ENCODE data around the gene E2F4. TPM values are rescaled to one million over a fixed set of nuclear protein-coding genes. Genes with fewer than 3 reads are reported as not detected.

E2F4 gene
- total and polyA plus RNA-seq, 10 of the 15 experiments (the other 5 are each of a cell fraction or from before 2014, with no cell fraction given): 11.7 to 132 (median 95.9) TPM

- peak overlapping the region; percentile 45 for H2AFZ ChIP-seq (ENCODE audit: control insufficient read depth, low read depth, low read length)
- in situ Hi-C loops (cut with MboI) (no loop called here), intact Hi-C loops (cut with micrococcal nuclease; ENCODE audit: unreplicated experiment) (no loop called here)
- H3K79me2 ChIP-seq (ENCODE audit: control insufficient read depth, insufficient read depth, low read length): peaks cover 23% of the 10 kb centered on the region
- H3K4me2 ChIP-seq (ENCODE audit: control insufficient read depth, insufficient read depth): peak overlapping the region; percentile 58
- ChIA-PET CTCF (interaction anchor here (1.6 kb wide), 1 partner anchor 173 kb away, joined by 5 read pairs; no protein-coding TSS in a partner anchor), RAD21 (ENCODE audit: unreplicated experiment) (interaction anchor here (1.2 to 1.4 kb wide), 2 partner anchors 21 to 53 kb away, joined by 3 to 4 read pairs; partner anchors contain the start of gene NOL3), SMC1A (ENCODE audit: uncharacterized antibody, unreplicated experiment) (interaction anchor here (2.1 kb wide), 1 partner anchor 53 kb away, joined by 9 read pairs; no protein-coding TSS in a partner anchor), POLR2A (interaction anchor here (0.7 to 4.7 kb wide), 3 partner anchors 35 to 53 kb away, joined by 4 to 22 read pairs (median 4); partner anchors contain the start of gene TMEM208)
- peaks cover 7% of the 10 kb centered on the region for H4K20me1 ChIP-seq (ENCODE audit: control insufficient read depth, insufficient read depth)
- no peak for FAIRE-seq
- peaks cover 8% of the 10 kb centered on the region for H3K4me1 ChIP-seq (ENCODE audit: control insufficient read depth, insufficient read depth, low read length)
- no peak for DNase-seq (ENCODE audit: low read depth, low spot score)
- H3K9me3 ChIP-seq (replicated peaks; ENCODE audit: control insufficient read depth, insufficient read depth, low read length): no peaks in the 10 kb centered on the region
- H3K27me3 ChIP-seq (replicated peaks in 1 of 2; ENCODE audit: control insufficient read depth in 2 of 2, insufficient read depth in 2 of 2, low read length in 1 of 2): no peaks in the 10 kb centered on the region
- no peak for TF ChIP-seq EED (IDR thresholded peaks at IDR 0.05; ENCODE audit: low read depth)
- peak; percentile 85 for TF ChIP-seq HDGF (IDR thresholded peaks at IDR 0.05)
- H3K27ac ChIP-seq (ENCODE audit: control insufficient read depth, insufficient read depth): no peak overlapping the region
- H3K36me3 ChIP-seq (ENCODE audit: control insufficient read depth in 2 of 2, insufficient read depth in 2 of 2, low read length in 1 of 2): peaks cover 9 to 17% of the 10 kb centered on the region in 2 experiments
- 24% methylated on average over 9 of the region's 9 CpGs for WGBS (ENCODE audit: insufficient coverage, insufficient replicate concordance, low lambda C conversion rate, missing lambda C conversion rate)
- no peak; the same call in 2 of the 3 replicates for ATAC-seq
- 0 out of 2 replicates have a peak overlapping the region, but pooled peaks have one; percentile 3 for H3K9ac ChIP-seq (ENCODE audit: control insufficient read depth, insufficient read depth, low read length)
- no TSS peak for BruUV-seq (replicated peaks)
- peak overlapping the region; percentile 99; the same call in 1 of the 2 replicates for H3K4me3 ChIP-seq
These were observed 452 bp upstream of the E2F4 start for GRCh38 chr16:67191411-67191994.

GRCh38 chr16:67192781-67193361 lies 916 bp downstream of the E2F4 start:
- FAIRE-seq: peak; percentile 18
- WGBS (ENCODE audit: insufficient coverage, insufficient replicate concordance, low lambda C conversion rate, missing lambda C conversion rate): 2% methylated on average over 17 of the region's 17 CpGs
- no peak for TF ChIP-seq YBX1 (IDR thresholded peaks at IDR 0.05)
- TF ChIP-seq, protein P1, sequence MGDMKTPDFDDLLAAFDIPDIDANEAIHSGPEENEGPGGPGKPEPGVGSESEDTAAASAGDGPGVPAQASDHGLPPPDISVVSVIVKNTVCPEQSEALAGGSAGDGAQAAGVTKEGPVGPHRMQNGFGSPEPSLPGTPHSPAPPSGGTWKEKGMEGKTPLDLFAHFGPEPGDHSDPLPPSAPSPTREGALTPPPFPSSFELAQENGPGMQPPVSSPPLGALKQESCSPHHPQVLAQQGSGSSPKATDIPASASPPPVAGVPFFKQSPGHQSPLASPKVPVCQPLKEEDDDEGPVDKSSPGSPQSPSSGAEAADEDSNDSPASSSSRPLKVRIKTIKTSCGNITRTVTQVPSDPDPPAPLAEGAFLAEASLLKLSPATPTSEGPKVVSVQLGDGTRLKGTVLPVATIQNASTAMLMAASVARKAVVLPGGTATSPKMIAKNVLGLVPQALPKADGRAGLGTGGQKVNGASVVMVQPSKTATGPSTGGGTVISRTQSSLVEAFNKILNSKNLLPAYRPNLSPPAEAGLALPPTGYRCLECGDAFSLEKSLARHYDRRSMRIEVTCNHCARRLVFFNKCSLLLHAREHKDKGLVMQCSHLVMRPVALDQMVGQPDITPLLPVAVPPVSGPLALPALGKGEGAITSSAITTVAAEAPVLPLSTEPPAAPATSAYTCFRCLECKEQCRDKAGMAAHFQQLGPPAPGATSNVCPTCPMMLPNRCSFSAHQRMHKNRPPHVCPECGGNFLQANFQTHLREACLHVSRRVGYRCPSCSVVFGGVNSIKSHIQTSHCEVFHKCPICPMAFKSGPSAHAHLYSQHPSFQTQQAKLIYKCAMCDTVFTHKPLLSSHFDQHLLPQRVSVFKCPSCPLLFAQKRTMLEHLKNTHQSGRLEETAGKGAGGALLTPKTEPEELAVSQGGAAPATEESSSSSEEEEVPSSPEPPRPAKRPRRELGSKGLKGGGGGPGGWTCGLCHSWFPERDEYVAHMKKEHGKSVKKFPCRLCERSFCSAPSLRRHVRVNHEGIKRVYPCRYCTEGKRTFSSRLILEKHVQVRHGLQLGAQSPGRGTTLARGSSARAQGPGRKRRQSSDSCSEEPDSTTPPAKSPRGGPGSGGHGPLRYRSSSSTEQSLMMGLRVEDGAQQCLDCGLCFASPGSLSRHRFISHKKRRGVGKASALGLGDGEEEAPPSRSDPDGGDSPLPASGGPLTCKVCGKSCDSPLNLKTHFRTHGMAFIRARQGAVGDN (IDR thresholded peaks at IDR 0.05): no peak
- TF ChIP-seq CREB1 (IDR thresholded peaks at IDR 0.05; ENCODE audit: low read depth): peak; percentile 35; the same call in 1 of the 2 replicates
- no peak for TF ChIP-seq MEF2B (IDR thresholded peaks at IDR 0.05; ENCODE audit: partially characterized antibody, poor library complexity, severe bottlenecking)
- no peak for TF ChIP-seq PAX5 (IDR thresholded peaks at IDR 0.05; ENCODE audit: borderline replicate concordance, low read depth, low read length)
- TF ChIP-seq RCOR1 (conservative IDR thresholded peaks at IDR 0.05; ENCODE audit: low read depth, low read length): no peak

More at GRCh38 chr16:67192781-67193361, 916 bp downstream of the E2F4 start:
- no peaks in the 10 kb centered on the region for H3K27me3 ChIP-seq (replicated peaks in 1 of 2; ENCODE audit: control insufficient read depth in 2 of 2, insufficient read depth in 2 of 2, low read length in 1 of 2)
- peaks cover 23% of the 10 kb centered on the region for H3K79me2 ChIP-seq (ENCODE audit: control insufficient read depth, insufficient read depth, low read length)
- BruUV-seq (replicated peaks): no TSS peak
- H3K36me3 ChIP-seq (ENCODE audit: control insufficient read depth in 2 of 2, insufficient read depth in 2 of 2, low read length in 1 of 2): peaks cover 14 to 26% of the 10 kb centered on the region in 2 experiments
- H3K4me1 ChIP-seq (ENCODE audit: control insufficient read depth, insufficient read depth, low read length): peaks cover 8% of the 10 kb centered on the region
- peaks cover 7% of the 10 kb centered on the region for H4K20me1 ChIP-seq (ENCODE audit: control insufficient read depth, insufficient read depth)
- POLR2A ChIA-PET: interaction anchor here (0.6 to 4.7 kb wide), 7 partner anchors 9 to 34 kb away, joined by 3 to 22 read pairs (median 3); partner anchors contain the start of gene TMEM208
- H3K4me2 ChIP-seq (ENCODE audit: control insufficient read depth, insufficient read depth): peak overlapping the region; percentile 95
- no peak overlapping the region for H2AFZ ChIP-seq (ENCODE audit: control insufficient read depth, low read depth, low read length)
- H3K4me3 ChIP-seq: peak overlapping the region; percentile 99
- RAD21 ChIA-PET (ENCODE audit: unreplicated experiment): interaction anchor here (0.8 to 1.7 kb wide), 6 partner anchors 9 to 54 kb away, joined by 3 to 7 read pairs (median 4); partner anchors contain the start of genes FHOD1, NOL3 and TMEM208
- CTCF ChIA-PET: interaction anchor here (0.6 to 1.8 kb wide), 9 partner anchors 18 to 239 kb away, joined by 3 to 11 read pairs (median 4); partner anchors contain the start of genes FBXL8, TMEM208 and TRADD
- H3K9me3 ChIP-seq (replicated peaks; ENCODE audit: control insufficient read depth, insufficient read depth, low read length): no peaks in the 10 kb centered on the region
- peak overlapping the region; percentile 79 for H3K27ac ChIP-seq (ENCODE audit: control insufficient read depth, insufficient read depth)
- in situ Hi-C loops (cut with MboI): no loop called here
- no peak for DNase-seq (ENCODE audit: low read depth, low spot score)
- H3K9ac ChIP-seq (ENCODE audit: control insufficient read depth, insufficient read depth, low read length): peak overlapping the region; percentile 97
- SMC1A ChIA-PET (ENCODE audit: uncharacterized antibody, unreplicated experiment): interaction anchor here (0.8 to 2.1 kb wide), 4 partner anchors 52 to 175 kb away, joined by 3 to 9 read pairs (median 3); partner anchors contain the start of gene PHAF1
- peak; percentile 37 for ATAC-seq
- intact Hi-C loops (cut with micrococcal nuclease; ENCODE audit: unreplicated experiment): loop anchor here (2.0 kb wide), 1 partner anchor 54 kb away; the partner anchor contains the start of gene FHOD1
